HepG2 (cell line): ENCODE measurements around the gene RFX7. TPM values are rescaled to one million over a fixed set of nuclear protein-coding genes. Genes with fewer than 3 reads are reported as not detected.

ENCODE experiments used
- GATAD2A ChIP-seq: IDR thresholded peaks from 2 replicates; pipeline ENCODE4 v1.6.1; 2016
- IKZF5 ChIP-seq: IDR thresholded peaks from 2 replicates; pipeline ENCODE4 v1.6.1; 2018; ENCODE audit warnings: missing genetic modification reagents, mild to moderate bottlenecking, missing compliant biosample characterization
- KDM5B ChIP-seq: sonication (generic); formaldehyde crosslinking; IDR thresholded peaks from 2 replicates; pipeline ENCODE4 v1.4.0; 2020; ENCODE audit warnings: missing genetic modification reagents, mild to moderate bottlenecking, borderline replicate concordance
- KLF13 ChIP-seq: sonication (generic); formaldehyde crosslinking; IDR thresholded peaks from 2 replicates; pipeline ENCODE4 v1.4.0; 2020; ENCODE audit warnings: mild to moderate bottlenecking, missing genetic modification reagents
- MYNN ChIP-seq: sonication (generic); formaldehyde crosslinking; IDR thresholded peaks from 2 replicates; pipeline ENCODE4 v1.4.0; 2020; ENCODE audit warnings: mild to moderate bottlenecking, low read depth, missing genetic modification reagents
- NCOA5 ChIP-seq: sonication (generic); formaldehyde crosslinking; IDR thresholded peaks from 2 replicates; pipeline ENCODE4 v1.4.0; 2020; ENCODE audit warnings: missing genetic modification reagents
- NR3C1 ChIP-seq: sonication (generic); formaldehyde crosslinking; IDR thresholded peaks from 2 replicates; pipeline ENCODE4 v1.4.0; 2020; ENCODE audit warnings: missing genetic modification reagents
- PAX8 ChIP-seq: sonication (generic); formaldehyde crosslinking; IDR thresholded peaks from 2 replicates; pipeline ENCODE4 v1.8.0; 2022; ENCODE audit warnings: mild to moderate bottlenecking, missing genetic modification reagents, borderline replicate concordance
- RARA ChIP-seq: IDR thresholded peaks from 2 replicates; pipeline ENCODE4 v1.6.1; 2016; ENCODE audit warnings: missing genetic modification reagents, missing compliant biosample characterization
- ZNF558 ChIP-seq: sonication (generic); formaldehyde crosslinking; IDR thresholded peaks from 2 replicates; pipeline ENCODE4 v1.9.0; 2022; ENCODE audit warnings: mild to moderate bottlenecking, missing genetic modification reagents, borderline replicate concordance
- ZNF75D ChIP-seq: sonication (generic); formaldehyde crosslinking; IDR thresholded peaks from 2 replicates; pipeline ENCODE4 v1.8.1; 2023; ENCODE audit warnings: missing genetic modification reagents, mild to moderate bottlenecking, borderline replicate concordance
- ZSCAN30 ChIP-seq: sonication (generic); formaldehyde crosslinking; IDR thresholded peaks from 2 replicates; pipeline ENCODE4 v1.5.0; 2020; ENCODE audit warnings: mild to moderate bottlenecking, missing genetic modification reagents
- polyA plus RNA-seq, 8 experiments: library from polyadenylated mRNA; depleted of rRNA in 3 of 8; stranded (reverse) in 7 of 8; unstranded in 1 of 8; fragments of >200 nt; fragmentation: Illumina TruSeq in 4 of 8; extraction: Trizol in 4 of 8; gene quantifications; 2 replicates each; pipeline versions ENCODE4 v1.2.1 to v1.2.3, GENCODE V29; 2011 to 2016; ENCODE audit warnings: low read depth in 4 of 8, missing spikeins in 1 of 8, mixed read lengths in 1 of 8; ENCODE audit not compliant: insufficient read depth in 1 of 8
- total RNA-seq, 5 experiments: library from RNA; depleted of rRNA; stranded (reverse); fragments of >200 nt; fragmentation: Illumina TruSeq; extraction: Trizol; gene quantifications; 2 replicates each; pipeline ENCODE4 v1.2.3, GENCODE V29; 2016; ENCODE audit warnings: low read depth in 1 of 5
- TF ChIP-seq, protein P1 (sequence below): sonication (generic); formaldehyde crosslinking; IDR thresholded peaks from 2 replicates; pipeline ENCODE4 v1.8.0; 2022; ENCODE audit warnings: missing genetic modification reagents, mild to moderate bottlenecking, moderate library complexity, borderline replicate concordance
- TF ChIP-seq, protein P2 (sequence below): sonication (generic); formaldehyde crosslinking; IDR thresholded peaks from 2 replicates; pipeline ENCODE4 v1.9.0; 2021; ENCODE audit warnings: missing genetic modification reagents, borderline replicate concordance
- TF ChIP-seq, protein P3 (sequence below): sonication (generic); formaldehyde crosslinking; IDR thresholded peaks from 2 replicates; pipeline ENCODE4 v1.9.0; 2021; ENCODE audit warnings: missing genetic modification reagents, mild to moderate bottlenecking, borderline replicate concordance
- TF ChIP-seq, protein P4 (sequence below): sonication (generic); formaldehyde crosslinking; IDR thresholded peaks from 2 replicates; pipeline ENCODE4 v1.5.0; 2020; ENCODE audit warnings: mild to moderate bottlenecking, missing genetic modification reagents, borderline replicate concordance

Gene RFX7
- total and polyA plus RNA-seq, 2 of the 13 experiments (the other 11 are each of a cell fraction or from before 2014, with no cell fraction given) = 8.5 to 10.4 TPM

GRCh38 chr15:56245871-56246814, 2.5 kb upstream of the RFX7 start (continued):
- TF ChIP-seq RARA (CRISPR knock-in tag) = peak; percentile 21
- TF ChIP-seq, protein P1, sequence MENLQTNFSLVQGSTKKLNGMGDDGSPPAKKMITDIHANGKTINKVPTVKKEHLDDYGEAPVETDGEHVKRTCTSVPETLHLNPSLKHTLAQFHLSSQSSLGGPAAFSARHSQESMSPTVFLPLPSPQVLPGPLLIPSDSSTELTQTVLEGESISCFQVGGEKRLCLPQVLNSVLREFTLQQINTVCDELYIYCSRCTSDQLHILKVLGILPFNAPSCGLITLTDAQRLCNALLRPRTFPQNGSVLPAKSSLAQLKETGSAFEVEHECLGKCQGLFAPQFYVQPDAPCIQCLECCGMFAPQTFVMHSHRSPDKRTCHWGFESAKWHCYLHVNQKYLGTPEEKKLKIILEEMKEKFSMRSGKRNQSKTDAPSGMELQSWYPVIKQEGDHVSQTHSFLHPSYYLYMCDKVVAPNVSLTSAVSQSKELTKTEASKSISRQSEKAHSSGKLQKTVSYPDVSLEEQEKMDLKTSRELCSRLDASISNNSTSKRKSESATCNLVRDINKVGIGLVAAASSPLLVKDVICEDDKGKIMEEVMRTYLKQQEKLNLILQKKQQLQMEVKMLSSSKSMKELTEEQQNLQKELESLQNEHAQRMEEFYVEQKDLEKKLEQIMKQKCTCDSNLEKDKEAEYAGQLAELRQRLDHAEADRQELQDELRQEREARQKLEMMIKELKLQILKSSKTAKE (CRISPR knock-in tag) = no peak
- no peak for TF ChIP-seq MYNN
- TF ChIP-seq KDM5B (CRISPR knock-in tag) = no peak; the same call in 1 of the 2 replicates
- no peak for TF ChIP-seq KLF13 (CRISPR knock-in tag)
- TF ChIP-seq ZNF558 (CRISPR knock-in tag) = 0 out of 2 replicates have a peak, but pooled peaks have one; percentile 59
- TF ChIP-seq ZSCAN30 (CRISPR knock-in tag) = no peak
- no peak for TF ChIP-seq NCOA5 (CRISPR knock-in tag)
- TF ChIP-seq, protein P2, sequence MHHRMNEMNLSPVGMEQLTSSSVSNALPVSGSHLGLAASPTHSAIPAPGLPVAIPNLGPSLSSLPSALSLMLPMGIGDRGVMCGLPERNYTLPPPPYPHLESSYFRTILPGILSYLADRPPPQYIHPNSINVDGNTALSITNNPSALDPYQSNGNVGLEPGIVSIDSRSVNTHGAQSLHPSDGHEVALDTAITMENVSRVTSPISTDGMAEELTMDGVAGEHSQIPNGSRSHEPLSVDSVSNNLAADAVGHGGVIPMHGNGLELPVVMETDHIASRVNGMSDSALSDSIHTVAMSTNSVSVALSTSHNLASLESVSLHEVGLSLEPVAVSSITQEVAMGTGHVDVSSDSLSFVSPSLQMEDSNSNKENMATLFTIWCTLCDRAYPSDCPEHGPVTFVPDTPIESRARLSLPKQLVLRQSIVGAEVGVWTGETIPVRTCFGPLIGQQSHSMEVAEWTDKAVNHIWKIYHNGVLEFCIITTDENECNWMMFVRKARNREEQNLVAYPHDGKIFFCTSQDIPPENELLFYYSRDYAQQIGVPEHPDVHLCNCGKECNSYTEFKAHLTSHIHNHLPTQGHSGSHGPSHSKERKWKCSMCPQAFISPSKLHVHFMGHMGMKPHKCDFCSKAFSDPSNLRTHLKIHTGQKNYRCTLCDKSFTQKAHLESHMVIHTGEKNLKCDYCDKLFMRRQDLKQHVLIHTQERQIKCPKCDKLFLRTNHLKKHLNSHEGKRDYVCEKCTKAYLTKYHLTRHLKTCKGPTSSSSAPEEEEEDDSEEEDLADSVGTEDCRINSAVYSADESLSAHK (CRISPR knock-in tag) = no peak
- TF ChIP-seq, protein P3, sequence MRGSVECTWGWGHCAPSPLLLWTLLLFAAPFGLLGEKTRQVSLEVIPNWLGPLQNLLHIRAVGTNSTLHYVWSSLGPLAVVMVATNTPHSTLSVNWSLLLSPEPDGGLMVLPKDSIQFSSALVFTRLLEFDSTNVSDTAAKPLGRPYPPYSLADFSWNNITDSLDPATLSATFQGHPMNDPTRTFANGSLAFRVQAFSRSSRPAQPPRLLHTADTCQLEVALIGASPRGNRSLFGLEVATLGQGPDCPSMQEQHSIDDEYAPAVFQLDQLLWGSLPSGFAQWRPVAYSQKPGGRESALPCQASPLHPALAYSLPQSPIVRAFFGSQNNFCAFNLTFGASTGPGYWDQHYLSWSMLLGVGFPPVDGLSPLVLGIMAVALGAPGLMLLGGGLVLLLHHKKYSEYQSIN (CRISPR knock-in tag) = no peak
- TF ChIP-seq NR3C1 (CRISPR knock-in tag) = no peak
- TF ChIP-seq, protein P4, sequence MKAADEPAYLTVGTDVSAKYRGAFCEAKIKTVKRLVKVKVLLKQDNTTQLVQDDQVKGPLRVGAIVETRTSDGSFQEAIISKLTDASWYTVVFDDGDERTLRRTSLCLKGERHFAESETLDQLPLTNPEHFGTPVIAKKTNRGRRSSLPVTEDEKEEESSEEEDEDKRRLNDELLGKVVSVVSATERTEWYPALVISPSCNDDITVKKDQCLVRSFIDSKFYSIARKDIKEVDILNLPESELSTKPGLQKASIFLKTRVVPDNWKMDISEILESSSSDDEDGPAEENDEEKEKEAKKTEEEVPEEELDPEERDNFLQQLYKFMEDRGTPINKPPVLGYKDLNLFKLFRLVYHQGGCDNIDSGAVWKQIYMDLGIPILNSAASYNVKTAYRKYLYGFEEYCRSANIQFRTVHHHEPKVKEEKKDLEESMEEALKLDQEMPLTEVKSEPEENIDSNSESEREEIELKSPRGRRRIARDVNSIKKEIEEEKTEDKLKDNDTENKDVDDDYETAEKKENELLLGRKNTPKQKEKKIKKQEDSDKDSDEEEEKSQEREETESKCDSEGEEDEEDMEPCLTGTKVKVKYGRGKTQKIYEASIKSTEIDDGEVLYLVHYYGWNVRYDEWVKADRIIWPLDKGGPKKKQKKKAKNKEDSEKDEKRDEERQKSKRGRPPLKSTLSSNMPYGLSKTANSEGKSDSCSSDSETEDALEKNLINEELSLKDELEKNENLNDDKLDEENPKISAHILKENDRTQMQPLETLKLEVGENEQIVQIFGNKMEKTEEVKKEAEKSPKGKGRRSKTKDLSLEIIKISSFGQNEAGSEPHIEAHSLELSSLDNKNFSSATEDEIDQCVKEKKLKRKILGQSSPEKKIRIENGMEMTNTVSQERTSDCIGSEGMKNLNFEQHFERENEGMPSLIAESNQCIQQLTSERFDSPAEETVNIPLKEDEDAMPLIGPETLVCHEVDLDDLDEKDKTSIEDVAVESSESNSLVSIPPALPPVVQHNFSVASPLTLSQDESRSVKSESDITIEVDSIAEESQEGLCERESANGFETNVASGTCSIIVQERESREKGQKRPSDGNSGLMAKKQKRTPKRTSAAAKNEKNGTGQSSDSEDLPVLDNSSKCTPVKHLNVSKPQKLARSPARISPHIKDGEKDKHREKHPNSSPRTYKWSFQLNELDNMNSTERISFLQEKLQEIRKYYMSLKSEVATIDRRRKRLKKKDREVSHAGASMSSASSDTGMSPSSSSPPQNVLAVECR = no peak; the same call in 1 of the 2 replicates
- peak; percentile 83 for TF ChIP-seq GATAD2A (CRISPR knock-in tag)
- TF ChIP-seq PAX8 (CRISPR knock-in tag) = no peak
- no peak for TF ChIP-seq ZNF75D (CRISPR knock-in tag)
- TF ChIP-seq IKZF5 (CRISPR knock-in tag) = peak; percentile 90
